GM15510 (cell line): ENCODE results near the gene HDAC4.

Experiments used
- POLR2A ChIP-seq: IDR thresholded peaks from 3 replicates; pipeline ENCODE4 v1.6.1; 2011; ENCODE audit warnings: borderline replicate concordance; ENCODE audit not compliant: insufficient read length; ENCODE audit errors: extremely low read depth

Gene HDAC4

GRCh38 chr2:239220341-239220740 lies 180.5 kb downstream of the HDAC4 start:
- TF ChIP-seq POLR2A: no peak

- TF ChIP-seq POLR2A: no peak
These were observed 184.1 kb downstream of the HDAC4 start for GRCh38 chr2:239216614-239217273.

- TF ChIP-seq POLR2A: no peak
These were observed 184.7 kb downstream of the HDAC4 start for GRCh38 chr2:239215988-239216613.

- TF ChIP-seq POLR2A: no peak
These were observed 185.5 kb downstream of the HDAC4 start for GRCh38 chr2:239215136-239215925.

GRCh38 chr2:239214725-239215124 lies 186.1 kb downstream of the HDAC4 start:
- TF ChIP-seq POLR2A: no peak

GRCh38 chr2:239213643-239214101 lies 187.1 kb downstream of the HDAC4 start:
- TF ChIP-seq POLR2A: no peak

GRCh38 chr2:239212929-239213642 lies 187.7 kb downstream of the HDAC4 start:
- TF ChIP-seq POLR2A: no peak

- no peak for TF ChIP-seq POLR2A
These were observed 188.5 kb downstream of the HDAC4 start for GRCh38 chr2:239212121-239212928.

GRCh38 chr2:239211396-239212094 lies 189.3 kb downstream of the HDAC4 start:
- TF ChIP-seq POLR2A: no peak

GRCh38 chr2:239209783-239210182 lies 191.0 kb downstream of the HDAC4 start:
- no peak for TF ChIP-seq POLR2A

- TF ChIP-seq POLR2A: no peak
These were observed 192.2 kb downstream of the HDAC4 start for GRCh38 chr2:239208465-239209180.

GRCh38 chr2:239206851-239207250 lies 194.0 kb downstream of the HDAC4 start:
- no peak for TF ChIP-seq POLR2A

GRCh38 chr2:239206042-239206441 lies 194.8 kb downstream of the HDAC4 start:
- no peak for TF ChIP-seq POLR2A

- TF ChIP-seq POLR2A: no peak
These were observed 195.8 kb downstream of the HDAC4 start for GRCh38 chr2:239204876-239205468.
